Measurements from ENCODE around the gene HPF1. TPM values are rescaled to one million over a fixed set of nuclear protein-coding genes. Genes with fewer than 3 reads are reported as not detected.

The HPF1 gene
- total and polyA plus RNA-seq, 2 of the 8 experiments (the other 6 are each of a cell fraction or from before 2014, with no cell fraction given) = 14.1 to 32.5 TPM

GRCh38 chr4:169791062-169791461 lies 33.3 kb upstream of the HPF1 start:
- Histone ChIP-seq H3K27me3 (replicated peaks in 1 of 4; ENCODE audit: control insufficient read depth in 3 of 4, extremely low read depth in 1 of 4, insufficient read depth in 3 of 4, low read length in 3 of 4) (peaks cover 0 to 6% (median 0%) of the 10 kb centered on the region in 4 experiments; a peak in 3 of 7 replicates), H3K14ac (ENCODE audit: insufficient read length) (no peak overlapping the region), H3K9me3 (ENCODE audit: insufficient read depth in 2 of 2, low read depth in 1 of 2, low read length in 1 of 2) (no peaks in the 10 kb centered on the region), H2BK5ac (ENCODE audit: low read depth, low read length) (no peak overlapping the region), H3K4ac (replicated peaks; ENCODE audit: insufficient read length, low read depth, low read length) (no peak overlapping the region), H3K23ac (ENCODE audit: insufficient read length) (no peak overlapping the region), H3K56ac (replicated peaks; ENCODE audit: insufficient read length, low read depth, low read length) (no peak overlapping the region), H3K18ac (ENCODE audit: extremely low read depth, low read length) (no peak overlapping the region), H2BK120ac (replicated peaks; ENCODE audit: low read depth, low read length) (no peak overlapping the region), H4K8ac (ENCODE audit: extremely low read depth, insufficient read depth, low read length) (no peak overlapping the region), H2BK20ac (ENCODE audit: low read length) (no peak overlapping the region), H3K4me1 (replicated peaks in 1 of 4; ENCODE audit: control insufficient read depth in 3 of 4, insufficient read depth in 4 of 4, low read length in 3 of 4) (no peaks in the 10 kb centered on the region; a peak in 1 of 7 replicates), H3K79me2 (ENCODE audit: control insufficient read depth in 1 of 2, insufficient read depth in 2 of 2, low read length in 2 of 2) (no peaks in the 10 kb centered on the region), H2AFZ (ENCODE audit: low read length) (0 out of 2 replicates have a peak overlapping the region, but pooled peaks have one; percentile 26), H3K9ac (replicated peaks in 1 of 4; ENCODE audit: extremely low read depth in 1 of 4, low read depth in 3 of 4, low read length in 3 of 4) (no peak overlapping the region), H4K91ac (replicated peaks; ENCODE audit: insufficient read length, low read length) (no peak overlapping the region), H2BK15ac (ENCODE audit: low read length) (no peak overlapping the region), H3K79me1 (ENCODE audit: low read depth, low read length) (no peaks in the 10 kb centered on the region), H4K5ac (ENCODE audit: insufficient read length, low read depth, low read length) (no peak overlapping the region), H3K36me3 (ENCODE audit: control insufficient read depth in 2 of 4, insufficient read depth in 4 of 4, low read length in 3 of 4) (no peaks in the 10 kb centered on the region), H2BK12ac (ENCODE audit: low read depth, low read length) (no peak overlapping the region), H3K27ac (ENCODE audit: low read depth, low read length) (no peak overlapping the region), H3K23me2 (ENCODE audit: low read depth, low read length) (0 out of 2 replicates have a peak, but pooled peaks cover 1% of the 10 kb centered on the region), H3K4me2 (ENCODE audit: insufficient read depth in 1 of 2, low read depth in 2 of 2, low read length in 2 of 2) (peak overlapping the region; percentile 58 to 71; a peak in 2 of 4 replicates), H4K20me1 (replicated peaks in 1 of 2; ENCODE audit: control insufficient read depth in 1 of 2, insufficient read depth in 2 of 2, low read length in 2 of 2) (no peaks in the 10 kb centered on the region), H2AK5ac (ENCODE audit: low read depth, low read length) (no peak overlapping the region), H3K4me3 (ENCODE audit: extremely low read depth in 1 of 4, insufficient read depth in 2 of 4, low read depth in 3 of 4, low read length in 4 of 4) (peak overlapping the region in 1 of 4 experiments; percentile 49; a peak in 3 of 8 replicates)
- ChIA-PET CTCF (ENCODE audit: partially characterized antibody) (interaction anchor here (1.2 to 2.2 kb wide), 6 partner anchors 16 to 302 kb away, joined by 3 to 14 read pairs (median 5); partner anchors contain the start of gene NEK1), POLR2A (ENCODE audit: partially characterized antibody) (no interaction called here)
- FAIRE-seq = no peak
- DNase-seq (ENCODE audit: low read depth in 1 of 2, low spot score in 2 of 2) = no peak
- WGBS, 2 experiments (ENCODE audit: extremely low coverage in 1 of 2, insufficient coverage in 1 of 2, insufficient read length in 1 of 2, insufficient replicate concordance in 2 of 2, low coverage in 1 of 2, low lambda C conversion rate in 2 of 2, missing lambda C conversion rate in 1 of 2) = 80% methylated on average over 2 of the region's 2 CpGs; no CpG with 5 or more reads in 1 of the 2 experiments
- TF ChIP-seq KDM1A (IDR thresholded peaks at IDR 0.05; ENCODE audit: borderline replicate concordance, low read length) (no peak), TCF12 (IDR thresholded peaks at IDR 0.05; ENCODE audit: low read depth, low read length) (no peak), RXRA (IDR thresholded peaks at IDR 0.05; ENCODE audit: insufficient read depth, low read depth, low read length) (no peak), CEBPB (IDR thresholded peaks at IDR 0.05; ENCODE audit: low read depth, low read length) (no peak), POU5F1 (IDR thresholded peaks at IDR 0.05; ENCODE audit: low read depth, low read length) (no peak), GTF2F1 (IDR thresholded peaks at IDR 0.05; ENCODE audit: borderline replicate concordance, low read depth, low read length) (no peak)
